Kidney epithelial cell (primary cell): Measurements from ENCODE around the gene LY9. TPM values are rescaled to one million over a fixed set of nuclear protein-coding genes. Genes with fewer than 3 reads are reported as not detected.

Experiments
- DNase-seq: peaks from one replicate; pipeline ENCODE4 v3.0.0-alpha.2; 2010; ENCODE audit warnings: low read depth
- H3K27me3 ChIP-seq: 2 replicates; pipeline ENCODE4 v1.6.0; 2011; ENCODE audit warnings: low read length; ENCODE audit not compliant: control insufficient read depth, insufficient read depth
- H3K36me3 ChIP-seq: 2 replicates; pipeline ENCODE4 v1.5.1; 2011; ENCODE audit warnings: low read length; ENCODE audit not compliant: control insufficient read depth, insufficient read depth
- H3K4me3 ChIP-seq: 2 replicates; pipeline ENCODE4 v1.5.1; 2011; ENCODE audit warnings: low read depth, mild to moderate bottlenecking, control low read depth, low read length
- CTCF ChIP-seq: IDR thresholded peaks from 2 replicates; pipeline ENCODE4 v1.5.1; 2011; ENCODE audit warnings: mild to moderate bottlenecking, moderate library complexity, low read length, control low read depth, inconsistent platforms; ENCODE audit not compliant: insufficient read depth, poor library complexity, severe bottlenecking
- total RNA-seq: library from RNA; depleted of rRNA; stranded (reverse); fragments of >200 nt; gene quantifications from 2 replicates; pipeline ENCODE4 v1.2.3, GENCODE V29; 2015

The LY9 gene
- total RNA-seq, 1 donor from 2014 or later, result not detected

DNA sequence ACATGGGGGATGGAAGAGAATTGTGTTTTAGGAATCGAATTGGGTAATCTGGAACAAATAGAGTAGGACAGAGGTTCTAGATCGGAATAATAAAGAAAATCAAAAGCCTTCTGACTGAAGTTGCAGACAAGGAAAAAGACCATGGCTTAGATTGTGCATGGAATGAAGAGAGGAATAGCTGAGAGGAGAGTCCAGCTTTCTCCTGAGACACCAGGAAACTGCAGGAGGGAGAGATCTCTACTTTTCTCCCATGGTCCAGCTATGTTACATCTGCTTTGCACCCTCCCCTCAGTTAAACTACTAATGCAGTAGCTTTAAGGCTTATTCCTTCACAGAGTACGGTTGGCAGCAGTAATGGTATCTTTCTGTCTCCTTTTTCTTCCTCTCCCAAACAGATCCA, 43.6 kb upstream of the LY9 start:
- no peak for TF ChIP-seq CTCF
- DNase-seq, result no peak
- Histone ChIP-seq H3K27me3 (no peaks in the 10 kb centered on the region), H3K36me3 (no peaks in the 10 kb centered on the region), H3K4me3 (no peak overlapping the region)

- no peak overlapping the region for H3K4me3 ChIP-seq
- no peaks in the 10 kb centered on the region for H3K36me3 ChIP-seq
- TF ChIP-seq CTCF, result no peak
- no peaks in the 10 kb centered on the region for H3K27me3 ChIP-seq
- DNase-seq, result no peak
Measured at GRCh38 chr1:160752924-160753323, 43.0 kb upstream of the LY9 start.

DNA sequence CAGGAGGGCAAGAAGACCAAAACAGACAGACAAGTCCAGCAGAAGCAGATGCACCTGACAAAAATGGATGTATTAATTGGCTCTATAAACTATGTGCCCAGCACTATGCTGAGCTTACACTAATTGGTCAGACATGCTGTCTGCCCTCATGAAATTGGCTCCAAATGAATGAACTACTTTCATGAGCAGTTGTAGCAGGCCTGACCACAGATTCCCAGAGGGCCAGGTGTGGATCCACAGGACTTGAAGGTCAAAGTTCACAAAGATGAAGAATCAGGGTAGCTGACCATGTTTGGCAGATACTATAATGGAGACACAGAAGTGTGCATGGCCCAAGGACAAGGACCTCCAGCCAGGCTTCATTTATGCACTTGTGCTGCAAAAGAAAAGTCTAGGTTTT, 42.4 kb upstream of the LY9 start:
- no peak for DNase-seq
- no peak overlapping the region for H3K4me3 ChIP-seq
- no peaks in the 10 kb centered on the region for H3K36me3 ChIP-seq
- H3K27me3 ChIP-seq, result no peaks in the 10 kb centered on the region
- TF ChIP-seq CTCF, result no peak

- Histone ChIP-seq H3K27me3 (no peaks in the 10 kb centered on the region), H3K36me3 (no peaks in the 10 kb centered on the region), H3K4me3 (no peak overlapping the region)
- DNase-seq, result no peak
- no peak for TF ChIP-seq CTCF
Measured at GRCh38 chr1:160755461-160755860, 40.5 kb upstream of the LY9 start.

- no peak for DNase-seq
- no peaks in the 10 kb centered on the region for H3K36me3 ChIP-seq
- H3K27me3 ChIP-seq, result no peaks in the 10 kb centered on the region
- no peak overlapping the region for H3K4me3 ChIP-seq
- no peak for TF ChIP-seq CTCF
Measured at GRCh38 chr1:160755911-160756848, 39.8 kb upstream of the LY9 start.

DNA sequence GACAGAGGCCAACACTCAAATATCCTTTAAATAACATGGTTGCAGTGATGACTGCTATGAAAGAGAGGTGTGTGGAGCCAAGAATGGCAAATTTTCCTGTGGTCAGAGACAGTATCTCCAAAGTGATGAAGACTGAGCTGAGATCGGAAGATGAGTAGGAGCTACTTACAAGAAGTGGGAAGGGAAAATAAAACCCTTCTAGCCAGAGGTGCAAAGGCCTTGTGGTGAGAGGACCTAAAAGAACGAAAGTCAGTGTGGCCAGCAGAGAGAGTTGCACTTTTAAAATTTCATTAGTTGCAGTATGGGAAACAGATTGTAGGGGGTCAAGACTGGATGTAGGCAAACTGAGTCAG, 39.1 kb upstream of the LY9 start:
- no peak for DNase-seq

More for the DNA sequence above, 39.1 kb upstream of the LY9 start:
- TF ChIP-seq CTCF, result no peak
- H3K27me3 ChIP-seq, result no peaks in the 10 kb centered on the region
- no peaks in the 10 kb centered on the region for H3K36me3 ChIP-seq
- H3K4me3 ChIP-seq, result no peak overlapping the region
